GM19452 (cell line): Measurements from ENCODE around the gene GMCL2.
"Not testable (repeated sequence)": the region's sequence is repeated elsewhere in the genome, so short reads cannot be mapped to it uniquely, and the experiment has no call there.

ENCODE experiments used
- ATAC-seq: cut with Tn5 transposase; IDR thresholded peaks from one replicate; pipeline ENCODE4 v1.9.1; 2021; ENCODE audit not compliant: unreplicated experiment

The GMCL2 gene

DNA sequence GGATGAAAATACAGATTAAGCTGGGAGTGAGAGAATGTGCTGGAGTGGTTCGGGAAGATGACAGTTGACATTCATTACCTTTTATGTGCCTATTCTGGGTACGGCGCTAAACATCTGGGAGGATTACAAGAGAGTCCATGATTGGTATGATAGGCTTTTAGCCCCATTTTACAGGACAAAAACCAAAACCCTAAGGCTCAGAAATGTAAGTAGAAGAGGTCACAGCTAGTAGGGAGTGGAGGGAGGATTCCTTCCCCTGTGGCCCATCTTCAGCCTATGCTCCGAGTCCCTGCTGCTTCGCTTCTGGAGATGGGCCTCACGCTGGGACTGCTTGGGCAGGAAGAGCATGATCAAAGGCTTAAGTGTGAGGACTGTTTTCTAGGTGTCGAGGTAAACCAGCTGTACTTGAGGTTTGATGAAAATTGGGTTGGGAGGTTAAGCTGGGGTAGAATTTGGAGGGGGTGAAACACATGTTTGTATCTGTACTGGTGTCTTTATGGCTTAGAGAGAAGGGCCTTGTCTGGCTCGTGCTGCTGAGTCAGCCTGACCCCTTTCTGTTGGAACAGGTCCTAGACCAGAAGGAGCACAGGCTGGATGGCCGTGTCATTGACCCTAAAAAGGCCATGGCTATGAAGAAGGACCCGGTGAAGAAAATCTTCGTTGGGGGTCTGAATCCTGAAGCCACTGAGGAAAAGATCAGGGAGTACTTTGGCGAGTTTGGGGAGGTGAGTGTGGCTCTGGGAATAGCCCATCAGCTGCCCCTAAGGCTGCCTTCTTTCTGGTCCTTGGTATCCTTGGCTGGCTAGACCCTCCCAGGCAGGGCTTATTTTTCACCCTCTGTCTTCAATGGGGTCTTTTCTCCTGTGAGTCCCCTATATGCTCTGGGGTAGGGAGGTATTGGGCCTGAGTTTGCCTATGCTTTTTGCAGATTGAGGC lies 19.3 kb upstream of the GMCL2 start:
- no peak for ATAC-seq

DNA sequence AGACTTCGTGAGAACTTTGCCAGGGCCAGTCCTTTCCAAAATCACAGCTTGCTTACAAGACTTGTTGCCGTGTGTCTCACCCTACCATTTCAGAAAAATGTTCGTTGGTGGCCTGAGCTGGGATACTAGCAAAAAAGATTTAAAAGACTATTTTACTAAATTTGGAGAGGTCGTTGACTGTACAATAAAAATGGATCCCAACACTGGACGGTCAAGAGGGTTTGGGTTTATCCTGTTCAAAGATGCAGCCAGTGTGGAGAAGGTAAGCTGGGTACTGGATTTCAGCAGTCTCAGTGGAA lies 18.5 kb upstream of the GMCL2 start:
- no peak for ATAC-seq

DNA sequence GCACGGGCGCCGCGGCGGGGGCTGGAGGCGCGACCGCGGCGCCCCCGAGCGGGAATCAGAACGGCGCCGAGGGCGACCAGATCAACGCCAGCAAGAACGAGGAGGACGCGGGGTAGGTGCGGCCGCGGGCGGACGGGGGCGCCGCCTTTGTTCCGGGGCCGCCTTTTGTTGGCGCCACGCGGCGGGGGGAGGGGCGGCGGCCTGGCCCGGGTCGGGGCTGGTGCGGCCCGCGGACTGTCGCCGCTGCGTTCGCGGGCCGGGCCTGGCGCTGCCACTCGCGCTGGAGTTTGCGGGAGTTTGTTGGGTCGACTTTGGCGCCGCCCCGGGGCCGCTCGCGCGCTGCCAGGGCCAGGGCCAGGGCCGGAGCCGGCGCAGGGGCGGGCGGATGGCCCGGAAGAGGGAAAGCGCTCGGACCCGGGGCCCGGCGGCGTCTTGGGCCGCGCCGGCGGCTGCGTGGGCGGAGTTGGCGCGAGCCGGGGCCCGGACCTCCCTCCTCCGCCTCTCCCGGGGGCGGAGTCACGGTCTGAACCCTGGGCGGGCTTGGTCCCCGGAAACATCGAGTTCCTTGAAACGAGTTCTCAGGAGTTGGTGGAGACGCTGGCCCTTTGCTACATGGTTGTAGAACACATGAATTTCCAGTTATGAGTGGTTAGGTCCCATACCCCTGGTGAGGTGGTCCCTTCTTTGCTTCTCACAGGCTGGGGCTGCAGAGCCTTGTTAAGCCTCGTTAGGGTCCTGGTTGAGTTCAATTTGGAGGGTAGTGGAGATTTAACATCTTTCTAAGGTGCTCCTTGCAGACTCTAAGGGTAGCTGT lies 18.0 kb upstream of the GMCL2 start:
- ATAC-seq, result peak; percentile 48

DNA sequence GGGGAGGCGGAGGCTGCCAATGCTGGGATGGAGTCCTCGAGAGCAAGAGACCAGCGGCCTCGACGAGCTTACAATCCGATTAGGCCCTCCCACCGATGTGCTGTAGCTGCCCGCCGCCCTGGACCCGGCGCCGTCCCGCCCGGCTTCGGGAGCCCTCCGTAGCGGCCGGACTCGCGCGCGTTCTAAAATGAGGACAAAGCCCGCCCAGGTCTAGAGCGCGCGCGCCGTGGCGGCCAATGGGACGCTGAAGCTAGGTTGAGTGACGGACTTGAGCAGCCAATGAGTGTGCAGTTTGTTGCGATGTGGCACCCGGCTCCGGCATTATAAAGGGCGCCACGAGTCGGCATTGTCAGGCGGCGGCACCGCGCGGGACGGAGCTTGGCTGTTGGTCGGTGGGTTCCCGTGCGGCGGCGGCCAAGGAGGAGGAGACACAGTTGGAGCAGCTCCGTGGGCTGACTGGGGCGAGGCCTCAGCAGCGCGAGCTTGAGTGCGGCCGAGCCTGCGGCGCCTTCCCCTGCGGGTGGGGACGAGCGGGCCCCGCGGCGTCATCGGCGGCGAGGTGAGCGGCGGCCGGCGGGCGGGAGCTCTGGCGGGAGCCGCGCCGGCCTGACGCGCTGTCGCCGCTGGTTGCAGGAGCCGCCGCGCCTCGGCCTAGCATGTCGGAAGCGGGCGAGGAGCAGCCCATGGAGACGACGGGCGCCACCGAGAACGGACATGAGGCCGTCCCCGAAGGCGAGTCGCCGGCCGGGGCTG lies 17.2 kb upstream of the GMCL2 start, which contains the start of gene HNRNPAB:
Gene HNRNPAB (plus strand): TSS at position 352 of the 753 bp plus-strand sequence. CDS start 305 bp downstream, at position 657.
- ATAC-seq, result peak; percentile 77

DNA sequence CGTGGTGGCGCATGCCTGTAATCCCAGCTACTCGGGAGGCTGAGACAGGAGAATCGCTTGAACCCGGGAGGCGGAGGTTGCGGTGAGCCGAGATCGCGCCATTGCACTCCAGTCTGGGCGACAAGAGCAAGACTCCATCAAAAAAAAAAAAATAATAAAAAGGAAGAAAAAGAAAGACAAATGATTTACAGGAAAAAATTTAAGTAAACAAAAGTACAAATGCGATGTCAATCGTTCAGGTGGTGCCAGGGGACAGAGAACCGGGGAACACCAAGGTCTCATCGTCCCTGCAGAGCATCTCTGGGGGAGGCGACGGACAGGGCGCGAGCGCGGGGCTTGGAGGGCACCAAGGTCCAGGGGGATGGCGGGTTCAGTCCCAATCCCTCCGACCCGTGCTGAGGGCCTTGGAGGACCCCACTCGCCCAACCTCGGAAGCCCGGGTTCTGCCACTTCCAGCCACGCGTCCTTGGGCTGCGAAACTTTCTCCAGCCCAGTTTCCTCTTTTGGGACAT lies 16.6 kb upstream of the GMCL2 start:
- no peak for ATAC-seq

DNA sequence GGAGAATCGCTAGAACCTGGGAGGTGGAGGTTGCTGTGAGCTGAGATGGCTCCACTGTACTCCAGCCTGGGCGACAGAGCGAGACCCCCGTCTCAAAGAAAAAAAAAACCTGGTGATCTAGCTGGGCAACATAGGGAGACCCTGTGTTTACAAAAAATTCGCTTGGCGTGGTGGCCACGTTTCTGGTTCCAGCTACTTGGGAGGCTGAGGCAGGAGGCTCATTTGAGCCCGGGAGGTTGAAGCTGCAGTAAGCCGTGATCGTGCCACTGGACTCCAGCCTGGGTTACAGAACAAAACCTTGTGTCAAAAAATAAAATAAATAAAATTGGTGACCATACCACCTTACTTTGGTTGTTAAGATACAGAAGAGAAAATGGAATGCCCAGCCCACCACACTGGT lies 15.4 kb upstream of the GMCL2 start:
- no peak for ATAC-seq

DNA sequence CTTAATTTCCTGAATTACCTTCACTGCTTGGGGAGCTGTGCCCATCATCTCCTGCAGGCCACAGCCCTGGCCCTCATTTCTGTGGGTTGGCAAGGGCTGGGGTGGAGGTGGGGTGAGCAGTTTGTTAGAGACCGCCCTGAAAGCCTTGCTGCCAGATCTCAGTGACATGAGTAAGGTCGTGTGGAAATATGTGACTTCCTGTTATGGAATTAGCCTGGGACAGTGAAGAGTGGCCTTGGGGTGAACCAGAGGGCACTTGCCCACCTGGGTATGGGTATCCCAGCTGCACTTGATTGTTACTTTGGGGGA lies 14.7 kb upstream of the GMCL2 start:
- no peak for ATAC-seq

DNA sequence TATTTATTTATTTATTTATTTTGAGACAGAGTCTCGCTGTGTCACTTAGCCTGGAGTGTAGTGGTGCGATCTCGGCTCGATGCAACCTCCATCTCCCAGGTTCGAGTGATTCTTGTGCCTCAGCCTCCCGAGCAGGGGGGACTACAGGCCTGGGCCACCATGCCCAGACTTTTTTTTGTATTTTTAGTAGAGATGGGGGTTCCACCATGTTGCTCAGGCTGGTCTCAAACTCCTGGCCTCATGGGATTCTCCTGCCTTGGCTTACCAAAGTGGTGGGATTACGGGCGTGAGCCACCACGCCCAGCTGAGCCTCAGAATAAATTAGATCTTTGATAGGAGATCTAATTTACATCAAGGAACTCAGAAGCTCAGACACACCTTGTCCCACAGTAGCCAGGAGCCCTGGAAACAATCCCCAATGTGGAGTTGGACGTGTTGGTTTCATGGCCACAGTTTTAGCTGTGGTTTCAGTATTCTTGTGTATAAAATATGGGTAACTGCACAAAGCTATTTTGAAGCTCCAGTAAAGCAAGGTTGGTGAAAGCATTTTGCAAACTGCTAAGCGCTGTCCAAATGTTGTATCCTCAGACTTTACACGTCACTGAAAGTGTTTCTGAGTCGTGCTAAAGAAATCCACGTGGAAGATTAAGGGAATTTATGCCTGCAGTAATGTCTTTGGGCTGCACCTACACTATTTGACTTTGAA lies 14.2 kb upstream of the GMCL2 start:
- no peak for ATAC-seq

DNA sequence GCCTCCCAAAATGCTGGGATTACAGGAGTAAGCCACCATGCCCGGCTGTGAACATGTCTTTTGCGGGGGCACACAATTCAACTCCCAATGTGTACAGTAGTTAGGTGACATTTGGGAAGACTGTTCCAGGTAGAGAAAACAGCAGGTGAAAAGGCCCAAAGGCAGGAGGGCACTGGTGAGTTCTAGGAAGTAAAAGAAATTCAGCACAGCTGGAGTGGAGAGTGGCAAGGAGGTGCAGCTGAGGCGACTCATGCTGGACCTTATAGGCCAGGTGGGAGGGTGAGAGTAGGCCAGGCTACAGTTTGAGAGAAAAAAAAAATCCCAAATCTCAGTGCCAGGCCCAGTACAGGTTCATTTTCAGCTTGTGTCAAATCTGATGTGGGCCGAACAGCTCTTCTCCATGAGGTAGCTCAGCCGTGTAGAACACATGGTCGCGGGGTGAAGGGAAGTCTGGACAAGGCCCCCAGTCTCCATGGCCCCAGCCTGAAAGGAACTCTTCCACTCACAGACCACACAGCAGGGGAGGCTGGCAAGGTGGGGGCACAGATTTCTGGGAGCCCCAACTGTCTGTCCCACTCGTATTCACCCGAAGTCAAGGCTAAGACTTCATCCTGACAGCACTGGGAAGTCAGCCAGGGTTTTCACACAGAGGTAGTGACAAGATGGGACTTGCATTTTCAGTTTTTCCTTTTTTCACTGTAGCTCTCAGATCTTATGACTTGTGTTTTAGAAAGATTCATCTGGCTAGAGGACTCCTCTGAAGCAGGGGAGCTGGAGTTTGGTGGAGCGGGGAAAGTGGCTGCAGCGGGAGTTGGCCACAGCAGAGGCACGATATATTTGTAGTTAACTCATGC lies 12.6 kb upstream of the GMCL2 start:
- ATAC-seq, result no peak

DNA sequence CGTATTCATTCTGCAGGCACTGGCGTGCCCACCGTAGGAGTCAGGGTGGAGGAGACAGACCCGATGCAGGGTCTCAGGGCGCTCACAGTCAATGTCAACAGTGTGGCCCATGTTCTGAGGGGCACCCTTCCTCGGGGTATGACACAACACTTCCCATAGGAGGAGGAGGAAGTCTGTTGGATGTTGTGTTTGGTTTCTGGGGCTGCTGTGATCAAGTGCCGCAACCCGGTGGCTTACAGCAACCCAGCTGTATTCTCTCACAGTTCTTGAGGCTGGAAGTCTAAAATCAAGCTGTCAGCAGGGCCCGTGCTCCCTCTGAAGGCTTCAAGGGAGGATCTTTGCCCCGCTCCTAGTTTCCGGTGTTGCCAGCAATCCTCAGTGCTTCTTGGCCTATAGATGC lies 11.5 kb upstream of the GMCL2 start:
- ATAC-seq, result no peak

DNA sequence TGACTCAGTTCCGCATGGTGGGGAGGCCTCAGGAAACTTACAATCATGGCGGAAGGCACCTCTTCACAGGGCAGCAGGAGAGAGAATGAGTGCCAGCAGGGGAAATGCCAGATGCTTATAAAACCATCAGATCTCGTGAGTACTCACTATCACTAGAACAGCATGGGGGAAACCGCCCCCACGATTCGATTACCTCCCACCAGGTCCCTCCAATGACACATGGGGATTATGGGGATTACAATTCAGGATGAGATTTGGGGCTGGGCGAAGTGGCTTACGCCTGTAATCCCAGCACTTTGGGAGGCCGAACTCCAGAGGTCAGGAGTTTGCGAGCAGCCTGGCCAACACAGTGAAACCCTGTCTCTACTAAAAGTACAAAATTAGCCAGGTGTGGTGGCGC lies 11.0 kb upstream of the GMCL2 start:
- ATAC-seq, result not testable (repeated sequence)

DNA sequence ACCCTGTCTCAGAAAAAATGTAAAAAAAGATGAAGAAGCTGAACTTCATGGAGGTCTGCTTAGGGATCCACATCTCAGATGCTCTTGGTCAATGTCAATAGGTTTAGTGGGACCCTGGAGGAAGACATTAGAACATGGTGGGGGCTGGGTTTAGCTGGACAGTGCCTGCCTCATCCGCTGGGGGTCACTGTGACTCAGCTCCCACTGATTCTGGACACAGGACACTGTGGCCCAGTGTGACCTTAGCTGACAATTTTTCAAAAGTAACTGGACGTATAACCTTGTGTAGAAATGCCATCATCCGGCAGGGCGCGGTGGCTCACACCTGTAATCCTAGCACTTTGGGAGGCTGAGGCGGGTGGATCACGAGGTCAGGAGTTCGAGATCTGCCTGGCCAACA lies 9.8 kb upstream of the GMCL2 start:
- no peak for ATAC-seq

DNA sequence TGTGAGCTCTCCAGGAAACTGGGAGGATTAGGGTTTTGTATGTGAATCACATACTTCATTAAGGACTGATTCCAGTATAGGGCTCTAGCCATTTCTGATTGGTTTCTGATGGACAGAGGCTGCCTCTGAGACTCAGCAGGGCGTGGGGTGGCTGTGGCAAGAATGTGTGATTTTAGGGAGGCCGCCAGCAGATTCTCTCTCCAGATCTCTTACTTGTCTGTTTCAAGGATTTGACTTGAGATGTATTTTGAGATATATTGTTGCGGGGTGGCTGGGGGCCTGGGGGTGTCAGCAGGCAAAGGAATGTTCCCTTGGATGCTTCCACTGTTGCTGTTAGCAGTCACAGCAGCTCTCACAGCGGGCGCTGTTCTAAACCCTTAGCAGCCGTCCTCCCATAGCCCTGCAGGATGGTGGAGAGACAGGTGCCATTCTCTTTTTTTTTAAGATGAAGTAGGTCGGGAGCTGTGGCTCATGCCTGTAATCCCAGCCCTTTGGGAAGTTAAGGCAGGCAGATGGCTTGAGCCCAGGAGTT lies 9.2 kb upstream of the GMCL2 start:
- ATAC-seq, result no peak

DNA sequence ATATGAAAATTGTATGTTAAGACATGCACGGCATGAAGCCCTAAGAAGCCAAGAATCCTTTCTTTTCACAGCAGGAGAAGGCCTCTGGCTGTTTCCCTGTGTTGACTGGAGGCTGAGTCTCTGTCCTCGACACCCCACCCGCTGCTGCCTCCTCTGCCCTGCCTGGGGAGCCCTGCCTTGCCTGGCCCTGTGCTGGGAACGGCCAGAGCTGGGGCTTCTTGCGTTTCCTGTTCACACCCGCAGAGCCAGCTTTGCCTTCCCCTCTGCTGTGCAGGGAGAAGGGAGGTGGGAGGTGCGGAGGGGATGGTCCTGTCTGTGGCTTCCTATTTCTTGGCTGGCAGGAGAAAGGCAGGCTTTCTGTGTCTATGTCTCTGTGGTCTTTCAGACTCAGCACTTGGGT lies 6.9 kb upstream of the GMCL2 start:
- ATAC-seq, result no peak

DNA sequence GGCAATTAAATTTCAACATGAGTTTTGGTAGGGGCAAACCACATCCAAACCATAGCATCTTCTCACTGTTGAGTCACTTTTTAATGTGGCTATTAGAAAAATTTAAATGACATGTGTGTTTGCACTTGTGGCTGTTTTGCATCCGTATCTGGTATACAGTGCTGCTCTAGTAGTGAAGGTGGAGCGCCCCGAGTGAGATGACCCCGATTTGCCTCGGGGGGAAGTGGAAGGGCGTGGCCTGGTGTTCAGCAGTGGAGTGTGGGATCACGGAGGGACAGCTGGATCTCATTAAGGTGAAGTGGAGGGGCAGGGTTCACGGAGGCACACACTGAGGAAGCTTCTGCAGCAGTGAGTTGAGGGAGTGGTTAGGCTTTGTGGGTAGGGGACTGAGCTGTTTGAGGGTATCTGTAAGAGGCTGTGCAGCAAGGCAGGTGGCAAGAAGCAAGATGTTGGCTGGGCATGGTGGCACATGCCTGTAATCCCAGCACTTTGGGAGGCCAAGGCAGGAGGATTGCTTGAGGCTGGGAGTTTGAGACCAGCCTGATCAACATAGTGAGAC lies 6.2 kb upstream of the GMCL2 start:
- no peak for ATAC-seq

DNA sequence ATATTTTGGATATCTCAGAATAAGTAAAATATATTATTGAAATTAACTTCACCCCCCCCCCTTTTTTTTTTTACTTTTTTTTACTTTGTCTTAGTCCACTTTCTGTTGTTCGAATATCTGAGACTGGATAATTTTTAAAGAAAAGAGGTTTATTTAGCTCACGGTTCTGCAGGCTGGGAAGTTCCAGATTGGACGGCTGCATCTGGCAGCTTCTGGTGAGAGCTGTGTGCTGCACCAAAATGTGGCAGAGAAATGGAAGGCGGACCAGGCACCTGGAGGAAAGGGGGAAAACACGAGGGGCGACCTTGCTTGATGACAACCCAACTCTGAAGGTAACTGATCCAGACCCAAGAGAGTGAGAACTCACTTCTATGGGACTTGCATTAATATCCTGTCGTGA lies 5.6 kb upstream of the GMCL2 start:
- ATAC-seq, result no peak

DNA sequence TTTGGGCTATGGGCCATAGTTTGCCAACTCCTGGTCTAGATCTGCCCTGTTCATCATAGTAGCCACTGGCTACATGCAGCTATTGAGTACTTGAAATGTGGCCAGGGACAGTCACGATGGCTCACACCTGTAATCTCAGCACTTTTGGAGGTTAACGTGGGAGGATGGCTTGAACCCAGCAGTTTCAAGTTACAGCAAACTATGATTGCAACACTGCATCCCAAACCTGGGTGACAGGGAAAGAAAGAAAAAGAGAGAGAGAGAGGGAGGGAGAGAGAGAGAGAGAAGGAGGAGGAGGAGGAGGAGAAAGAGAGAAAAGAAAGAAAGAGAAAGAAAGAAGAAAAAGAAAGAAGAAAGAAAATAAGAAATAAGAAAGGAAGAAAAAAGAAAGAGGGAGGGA lies 5.1 kb upstream of the GMCL2 start:
- ATAC-seq, result no peak

DNA sequence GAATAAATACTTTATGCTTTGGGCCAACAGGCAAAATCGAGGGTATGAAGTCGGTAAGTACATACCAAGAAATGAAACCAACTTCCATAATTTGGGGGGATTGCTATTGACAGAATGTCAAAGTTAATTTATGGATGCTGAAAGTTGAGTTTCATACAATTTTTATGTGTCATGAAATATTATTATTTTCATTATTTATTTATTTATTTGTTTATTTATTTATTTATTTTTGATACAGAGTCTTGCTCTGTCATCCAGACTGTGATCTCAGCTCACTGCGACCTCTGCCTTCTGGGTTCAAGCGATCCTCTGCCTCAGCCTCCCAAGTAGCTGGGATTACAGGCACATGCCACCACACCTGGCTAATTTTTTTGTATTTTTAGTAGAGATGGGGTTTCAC lies 4.5 kb upstream of the GMCL2 start:
- no peak for ATAC-seq

DNA sequence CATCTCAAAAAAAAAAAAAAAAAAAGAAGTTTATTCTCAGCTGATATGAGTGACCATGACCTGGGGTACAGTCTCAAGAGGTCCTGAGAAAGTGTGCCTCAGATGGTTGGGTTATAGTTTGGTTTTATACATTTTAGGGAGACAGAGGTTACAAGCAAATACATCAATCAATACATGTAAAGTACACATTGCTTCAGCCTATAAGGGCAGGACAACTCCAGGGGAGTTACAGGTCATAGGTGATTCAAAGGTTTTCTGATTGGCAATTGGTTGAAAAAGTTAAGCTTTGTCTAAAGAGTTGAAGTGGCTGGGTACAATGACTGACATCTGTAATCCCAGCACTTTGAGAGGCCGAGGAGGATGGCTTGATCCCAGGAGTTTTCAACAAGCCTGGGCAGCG lies 2.3 kb upstream of the GMCL2 start:
- no peak for ATAC-seq
